ENCODE results near the gene ZBTB45. TPM values are rescaled to one million over a fixed set of nuclear protein-coding genes. Genes with fewer than 3 reads are reported as not detected.

Gene ZBTB45
- total and polyA plus RNA-seq, 9 of the 15 experiments (the other 6 are each of a cell fraction or from before 2014, with no cell fraction given), result 0.08 to 16.1 (median 1.8) TPM

GRCh38 chr19:58509731-58510083 lies 9.9 kb downstream of the ZBTB45 start (continued):
- 0 out of 2 replicates have a peak, but pooled peaks have one; percentile 4 for TF ChIP-seq TCF7 (IDR thresholded peaks at IDR 0.05; ENCODE audit: borderline replicate concordance)
- peak in 1 of 2 experiments; percentile 53; a peak in 2 of 4 replicates for TF ChIP-seq MNT (conservative IDR thresholded peaks at IDR 0.05)
- TF ChIP-seq ARID1B (IDR thresholded peaks at IDR 0.05), result peak; percentile 66; the same call in 1 of the 2 replicates
- TF ChIP-seq TFAP4 (CRISPR knock-in tag; IDR thresholded peaks at IDR 0.05; ENCODE audit: borderline replicate concordance), result peak; percentile 100
- TF ChIP-seq ZNF280B (CRISPR knock-in tag; IDR thresholded peaks at IDR 0.05), result no peak
- TF ChIP-seq POLR2AphosphoS2 (IDR thresholded peaks at IDR 0.05; ENCODE audit: low read length), result no peak
- TF ChIP-seq PHF8 (IDR thresholded peaks at IDR 0.05; ENCODE audit: borderline replicate concordance, low read length), result no peak
- peak; percentile 76; the same call in 1 of the 2 replicates for TF ChIP-seq ZNF395 (CRISPR knock-in tag; IDR thresholded peaks at IDR 0.05)
- TF ChIP-seq ZBTB7A (IDR thresholded peaks at IDR 0.05; ENCODE audit: borderline replicate concordance, control insufficient read depth, low read depth, low read length), result no peak
- TF ChIP-seq BHLHE40 (IDR thresholded peaks at IDR 0.05; ENCODE audit: low read length), result peak; percentile 73
- TF ChIP-seq SMAD2 (IDR thresholded peaks at IDR 0.05; ENCODE audit: low read depth, low read length), result no peak
- peak; percentile 98 for TF ChIP-seq USF1 (CRISPR knock-in tag; IDR thresholded peaks at IDR 0.05)
- peak; percentile 73; the same call in 1 of the 2 replicates for TF ChIP-seq ZNF197 (CRISPR knock-in tag; IDR thresholded peaks at IDR 0.05; ENCODE audit: low read depth)
- no peak for TF ChIP-seq ETV6 (IDR thresholded peaks at IDR 0.05; ENCODE audit: borderline replicate concordance in 1 of 2, low read depth in 2 of 2, low read length in 1 of 2)
- TF ChIP-seq ETV6 (CRISPR knock-in tag; IDR thresholded peaks at IDR 0.05; ENCODE audit: borderline replicate concordance), result no peak
- TF ChIP-seq ZNF780A (CRISPR knock-in tag; IDR thresholded peaks at IDR 0.05), result no peak
- TF ChIP-seq POU5F1 (IDR thresholded peaks at IDR 0.05; ENCODE audit: borderline replicate concordance, low read depth, low read length, partially characterized antibody), result no peak
- no peak for TF ChIP-seq PRDM10 (IDR thresholded peaks at IDR 0.05; ENCODE audit: partially characterized antibody)

All from K562 (cell line).